DMS79 (cell line): ENCODE results near the gene KCNH6.

Experiments used
- DNase-seq: peaks from one replicate; lab custom pipeline; 2025; lab: John Stamatoyannopoulos, UW

The KCNH6 gene

GRCh38 chr17:63523253-63523855, at the start of gene KCNH6:
KCNH6 (plus strand) TSS chr17:63523358; CDS start chr17:63523414, 56 bp downstream.
- no peak for DNase-seq

GRCh38 chr17:63474174-63474573, 49.0 kb upstream of the KCNH6 start:
- DNase-seq = no peak

GRCh38 chr17:63474586-63475460, 48.3 kb upstream of the KCNH6 start:
- no peak for DNase-seq

- DNase-seq = no peak
Observed at GRCh38 chr17:63475491-63476412, 47.4 kb upstream of the KCNH6 start.

- DNase-seq = no peak
Observed at GRCh38 chr17:63476459-63476853, 46.7 kb upstream of the KCNH6 start.

GRCh38 chr17:63476854-63477479, 46.2 kb upstream of the KCNH6 start, which contains the start of gene ACE:
ACE (plus strand) TSS chr17:63477061; CDS start chr17:63477095, 34 bp downstream.
- DNase-seq = no peak

GRCh38 chr17:63477480-63478440, 45.4 kb upstream of the KCNH6 start:
- no peak for DNase-seq

GRCh38 chr17:63478814-63479494, 44.2 kb upstream of the KCNH6 start:
- DNase-seq = no peak

GRCh38 chr17:63479495-63480184, 43.5 kb upstream of the KCNH6 start:
- DNase-seq = no peak

- no peak for DNase-seq
Observed at GRCh38 chr17:63480192-63480784, 42.9 kb upstream of the KCNH6 start.

- peak; percentile 74 for DNase-seq
Observed at GRCh38 chr17:63480826-63481487, 42.2 kb upstream of the KCNH6 start.

- no peak for DNase-seq
Observed at GRCh38 chr17:63481488-63481870, 41.7 kb upstream of the KCNH6 start.

- DNase-seq = no peak
Observed at GRCh38 chr17:63482509-63482908, 40.6 kb upstream of the KCNH6 start.

- no peak for DNase-seq
Observed at GRCh38 chr17:63483038-63483437, 40.1 kb upstream of the KCNH6 start.

- no peak for DNase-seq
Observed at GRCh38 chr17:63483655-63484575, 39.2 kb upstream of the KCNH6 start.

- no peak for DNase-seq
Observed at GRCh38 chr17:63486317-63487013, 36.7 kb upstream of the KCNH6 start.

GRCh38 chr17:63487014-63487339, 36.2 kb upstream of the KCNH6 start:
- no peak for DNase-seq
